HG02884 (cell line): ENCODE measurements around the gene MLLT10.
"Not testable (repeated sequence)": the region's sequence is repeated elsewhere in the genome, so short reads cannot be mapped to it uniquely, and the experiment has no call there.

Experiments used
- ATAC-seq: cut with Tn5 transposase; IDR thresholded peaks from one replicate; pipeline ENCODE4 v1.9.1; 2021; ENCODE audit warnings: mild to moderate bottlenecking, moderate library complexity; ENCODE audit not compliant: unreplicated experiment

Gene MLLT10

DNA sequence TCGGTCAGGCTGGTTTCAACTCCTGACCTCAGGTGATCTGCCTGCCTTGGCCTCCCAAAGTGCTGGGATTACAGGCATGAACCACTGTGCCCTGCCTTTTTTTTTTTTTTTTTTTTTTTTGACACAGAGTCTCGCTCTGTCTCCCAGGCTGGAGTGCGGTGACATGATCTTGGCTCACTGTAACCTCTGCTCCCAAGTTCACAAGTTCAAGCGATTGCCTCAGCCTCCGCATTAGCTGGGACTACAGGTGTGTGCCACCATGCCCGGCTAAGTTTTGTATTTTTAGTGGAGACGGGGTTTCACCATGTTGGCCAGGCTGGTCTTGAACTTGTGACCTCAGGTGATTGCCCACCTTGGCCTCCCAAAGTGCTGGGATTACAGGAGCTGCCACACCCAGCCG lies 94.6 kb downstream of the MLLT10 start:
- ATAC-seq, result not testable (repeated sequence)

GRCh38 chr10:21634599-21635365 lies 100.8 kb downstream of the MLLT10 start:
- ATAC-seq, result no peak

GRCh38 chr10:21637795-21638194 lies 103.8 kb downstream of the MLLT10 start:
- no peak for ATAC-seq

DNA sequence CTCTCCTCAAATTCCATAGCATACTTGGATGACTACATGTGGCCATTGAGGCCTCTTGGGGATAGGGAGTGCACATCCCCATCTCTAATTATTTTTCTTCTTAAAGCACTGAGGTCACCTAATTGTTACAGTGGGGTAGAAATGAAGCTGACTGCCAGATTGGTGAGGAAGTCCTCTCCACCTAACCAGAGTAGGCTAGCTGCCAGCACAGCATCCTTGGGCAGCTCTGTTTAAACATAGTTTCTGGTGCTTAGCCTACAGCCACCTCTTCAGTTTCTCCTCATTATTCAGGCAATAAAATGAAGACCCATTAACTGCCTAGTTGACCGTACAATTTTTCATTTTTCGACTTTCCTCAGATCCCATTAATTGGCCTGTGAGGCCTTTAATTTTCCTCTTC lies 104.6 kb downstream of the MLLT10 start:
- no peak for ATAC-seq

DNA sequence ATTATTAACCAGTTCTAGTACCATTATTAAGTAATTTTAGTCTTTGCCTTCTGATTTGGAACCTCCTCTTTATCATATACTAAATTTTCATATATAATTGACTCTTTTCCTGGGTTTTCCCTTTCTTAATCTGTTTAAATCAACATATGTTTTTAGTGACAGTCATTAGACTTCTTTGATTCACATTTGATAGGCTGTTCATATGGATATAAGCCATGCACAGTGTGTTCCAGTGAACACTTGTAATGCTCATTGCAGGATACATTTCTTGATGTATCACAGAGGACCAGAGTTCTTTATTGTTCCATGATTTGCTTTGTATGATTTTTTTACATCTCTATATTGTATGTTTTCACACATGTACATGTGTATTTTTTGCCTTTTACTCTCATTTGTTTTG lies 114.0 kb downstream of the MLLT10 start:
- ATAC-seq, result no peak

DNA sequence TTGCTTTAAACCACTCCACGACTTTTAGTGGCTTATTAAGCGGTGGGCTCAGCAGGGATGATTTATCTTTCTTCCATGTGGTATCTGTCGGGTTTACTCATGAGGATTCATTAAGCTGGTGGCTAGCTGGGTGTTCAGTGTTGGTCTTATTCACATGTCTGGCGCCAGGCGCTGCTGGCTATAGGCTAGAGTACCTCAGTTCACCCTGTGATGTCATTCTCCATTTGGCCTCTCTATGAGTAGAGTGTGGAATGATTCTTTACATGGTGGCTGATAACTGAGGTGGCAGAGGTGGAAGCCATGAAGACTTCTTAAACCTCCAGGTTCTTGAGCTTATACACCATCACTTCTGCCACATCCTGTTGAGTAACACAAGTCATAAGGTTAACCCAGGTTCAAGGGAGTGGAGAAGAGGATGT lies 115.4 kb downstream of the MLLT10 start:
- no peak for ATAC-seq

DNA sequence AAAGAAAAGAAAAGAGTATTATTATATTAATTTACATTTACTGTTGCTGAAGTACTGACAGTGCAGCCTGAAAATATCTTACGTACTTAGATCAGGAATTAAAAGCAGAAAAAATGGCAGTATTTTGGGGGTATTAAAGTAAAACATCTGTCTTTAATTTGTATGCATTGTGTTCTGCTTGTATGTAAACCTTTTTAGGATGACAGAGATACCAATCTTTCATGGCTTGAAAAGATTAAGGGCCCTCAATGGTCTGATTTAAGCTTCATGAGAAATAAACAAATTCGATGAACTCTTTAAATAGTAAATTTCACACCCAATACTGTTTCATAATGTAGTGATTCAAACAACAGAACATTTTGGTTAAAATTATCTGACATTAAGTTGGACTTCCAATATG lies 116.3 kb downstream of the MLLT10 start:
- no peak for ATAC-seq

DNA sequence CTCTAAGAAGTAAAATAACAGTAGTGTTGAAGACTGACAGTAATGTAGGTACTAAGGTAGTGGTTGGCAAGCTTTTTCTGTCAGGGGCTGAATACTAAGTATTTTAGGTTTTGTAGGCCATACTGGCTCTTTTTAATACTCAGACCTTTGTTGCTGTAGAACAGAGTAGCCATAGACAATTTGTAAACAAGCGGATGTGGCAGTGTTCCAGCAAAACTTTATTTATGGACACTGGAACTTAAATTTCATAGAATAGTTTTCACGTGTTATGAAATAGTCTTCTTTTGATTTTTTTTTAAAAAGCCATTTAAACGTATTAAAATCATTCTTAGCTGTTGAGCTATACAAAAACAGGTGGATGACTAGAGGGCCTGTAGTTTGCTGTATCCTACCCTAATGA lies 121.2 kb downstream of the MLLT10 start:
- no peak for ATAC-seq

- ATAC-seq, result no peak
Measured at GRCh38 chr10:21655687-21656086, 121.7 kb downstream of the MLLT10 start.

GRCh38 chr10:21661087-21661486 lies 127.1 kb downstream of the MLLT10 start:
- no peak for ATAC-seq

- no peak for ATAC-seq
Measured at GRCh38 chr10:21661935-21662334, 127.9 kb downstream of the MLLT10 start.

- ATAC-seq, result no peak
Measured at GRCh38 chr10:21662635-21663034, 128.6 kb downstream of the MLLT10 start.

DNA sequence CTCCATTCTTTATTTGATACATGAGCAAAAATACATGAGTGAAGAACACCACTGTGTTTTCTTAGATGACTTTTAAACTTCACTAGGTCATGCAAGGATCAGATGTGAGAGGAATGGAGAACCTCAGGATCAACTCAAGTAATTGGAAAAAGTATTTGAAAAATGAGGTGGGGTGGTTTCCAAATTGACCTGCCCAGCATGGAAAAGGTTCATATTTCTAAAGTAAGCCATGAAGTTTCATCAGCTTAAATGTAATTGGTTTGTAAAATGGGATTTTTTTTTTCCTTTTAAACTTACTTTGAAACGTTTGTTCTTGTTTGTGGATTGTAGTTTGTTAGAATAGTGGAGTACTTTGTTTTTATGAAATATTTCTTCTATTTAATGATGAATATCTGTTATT lies 134.8 kb downstream of the MLLT10 start:
- ATAC-seq, result no peak

GRCh38 chr10:21670391-21670790 lies 136.4 kb downstream of the MLLT10 start:
- ATAC-seq, result no peak

DNA sequence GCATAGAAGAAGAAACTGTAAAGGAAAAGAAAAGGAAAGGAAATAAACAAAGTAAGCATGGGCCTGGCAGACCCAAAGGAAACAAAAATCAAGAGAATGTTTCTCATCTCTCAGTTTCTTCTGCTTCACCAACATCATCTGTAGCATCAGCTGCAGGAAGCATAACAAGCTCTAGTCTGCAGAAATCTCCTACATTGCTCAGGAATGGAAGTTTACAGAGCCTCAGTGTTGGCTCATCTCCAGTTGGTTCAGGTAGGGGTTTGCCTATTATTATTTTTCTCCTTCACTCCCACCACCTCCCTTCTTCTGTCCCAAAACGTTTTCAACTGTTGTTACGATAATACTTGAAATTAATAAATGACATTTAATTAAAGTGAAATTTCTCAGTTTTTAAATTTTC lies 139.6 kb downstream of the MLLT10 start:
- no peak for ATAC-seq

DNA sequence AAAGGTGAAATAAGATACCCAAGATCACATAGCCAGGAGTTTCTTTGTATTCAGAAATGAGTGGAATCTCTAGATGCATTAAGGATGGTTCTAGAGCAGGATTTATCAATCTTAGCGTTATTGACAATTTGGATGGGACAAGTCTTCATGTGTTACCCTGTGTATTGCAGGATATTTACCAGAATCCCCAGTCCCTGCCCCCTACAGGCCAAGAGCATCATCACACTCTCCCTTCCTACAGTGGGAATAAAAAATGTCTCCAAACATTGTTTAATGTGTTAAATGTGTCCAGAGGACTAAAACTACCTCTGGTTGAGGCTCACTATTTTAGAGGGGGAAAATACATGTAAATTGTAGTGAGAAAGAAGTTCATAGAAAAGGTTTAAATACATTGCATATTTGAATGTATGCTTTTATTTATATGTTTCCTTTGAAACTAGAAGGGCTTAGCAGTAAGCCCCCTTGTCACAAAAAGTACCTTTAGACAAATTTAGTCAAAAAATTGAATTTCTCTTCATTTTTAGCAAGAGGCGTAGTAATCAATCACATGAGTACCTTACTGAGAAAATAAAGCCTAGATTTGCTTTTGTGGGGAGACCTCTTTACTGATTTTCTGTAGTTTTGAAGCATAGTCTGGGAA lies 141.2 kb downstream of the MLLT10 start:
- ATAC-seq, result peak; percentile 74

DNA sequence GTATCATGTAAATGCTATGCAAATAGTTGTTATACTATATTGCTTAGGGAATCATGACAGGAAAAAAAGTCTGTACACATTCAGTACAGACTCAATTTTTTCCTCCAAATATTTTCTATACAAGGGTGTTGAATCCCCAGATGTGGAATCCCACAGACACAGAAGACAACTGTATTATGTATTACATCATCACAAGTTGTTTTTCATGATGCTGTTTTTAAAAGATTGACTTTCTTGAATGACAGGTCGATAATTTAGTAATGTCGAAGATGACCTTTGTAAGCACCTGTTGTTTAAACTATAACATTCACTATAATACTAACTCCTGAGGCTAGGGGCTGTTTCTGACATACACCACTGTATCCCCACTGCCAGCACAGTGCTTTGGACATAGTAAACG lies 143.5 kb downstream of the MLLT10 start:
- no peak for ATAC-seq

GRCh38 chr10:21681156-21681555 lies 147.1 kb downstream of the MLLT10 start:
- no peak for ATAC-seq

DNA sequence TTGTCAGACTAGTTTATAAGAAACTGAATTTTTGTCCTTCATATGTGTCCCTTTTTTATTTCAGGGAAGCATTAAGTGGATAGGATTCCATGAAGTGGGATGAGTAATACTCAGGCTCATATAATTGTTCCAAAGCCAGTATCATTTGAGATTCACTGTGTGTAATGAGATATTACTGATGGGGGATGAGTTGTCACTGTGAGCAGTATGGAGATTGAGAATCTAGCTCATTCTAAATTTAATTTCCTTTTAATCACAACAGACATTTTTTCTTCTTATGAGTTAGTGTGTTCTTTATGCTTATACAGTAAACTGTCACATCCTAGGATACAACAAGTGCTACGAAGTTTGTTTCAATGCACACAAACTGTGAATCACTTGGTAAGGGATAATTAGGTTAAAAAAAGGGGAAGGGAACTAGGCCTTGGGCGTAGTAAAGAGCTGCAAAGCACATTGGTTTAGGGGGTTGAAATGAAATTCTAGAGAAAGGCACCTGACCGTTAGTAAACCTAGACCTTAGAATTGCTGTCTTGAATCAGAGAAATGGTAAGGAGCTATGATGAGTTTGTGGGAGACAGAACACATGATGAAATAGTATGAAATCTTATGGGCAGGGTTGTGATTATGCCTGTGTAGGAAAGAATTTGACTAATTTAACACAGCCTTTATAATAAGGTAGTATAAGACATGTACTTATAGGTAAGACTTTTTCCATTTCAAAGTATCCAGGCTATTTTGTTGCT lies 153.4 kb downstream of the MLLT10 start:
- no peak for ATAC-seq

- no peak for ATAC-seq
Measured at GRCh38 chr10:21688009-21688332, 153.9 kb downstream of the MLLT10 start.

GRCh38 chr10:21688870-21689269 lies 154.8 kb downstream of the MLLT10 start:
- ATAC-seq, result no peak

DNA sequence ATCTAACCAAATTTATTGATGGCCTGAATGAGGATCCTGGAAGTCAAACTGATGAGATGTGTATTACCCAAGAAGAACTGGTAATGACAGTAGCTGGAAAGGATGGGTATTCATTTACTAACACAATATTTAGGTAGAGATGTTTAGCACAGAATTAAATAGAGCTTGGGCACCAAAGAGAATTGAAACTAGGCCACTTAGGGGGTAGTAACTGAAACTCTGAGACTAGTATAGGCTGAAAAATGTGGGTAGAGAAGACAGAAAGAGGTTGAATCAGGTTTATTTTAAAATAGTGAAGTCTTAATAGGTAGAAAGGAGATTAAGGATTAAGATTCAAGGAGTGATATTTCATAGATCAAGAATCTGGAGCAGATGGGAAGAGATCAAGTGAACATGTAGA lies 155.8 kb downstream of the MLLT10 start:
- no peak for ATAC-seq
